Naive B cell (primary cell): Measurements from ENCODE around the gene TAX1BP1. TPM values are rescaled to one million over a fixed set of nuclear protein-coding genes. Genes with fewer than 3 reads are reported as not detected.
A peak's percentile ranks its signal among the peaks of the same experiment; 100 is the strongest.

Experiments used
- ATAC-seq, 2 donors: fragments of 150-1000 bp; cut with Tn5 transposase; 2 replicates each; pipeline ENCODE4 v1.10.0; 2021; ENCODE audit warnings: low read depth in 2 of 2, mild to moderate bottlenecking in 2 of 2, moderate library complexity in 2 of 2
- DNase-seq: peaks from one replicate; pipeline ENCODE4 v3.0.0; 2022
- H3K27ac Mint-ChIP-seq, 6 donors: one replicate each; pipeline ENCODE4 v1.8.0; 2020 to 2022; ENCODE audit warnings: mild to moderate bottlenecking in 6 of 6, mixed read lengths in 6 of 6, moderate library complexity in 5 of 6, inconsistent platforms in 2 of 6
- H3K27me3 Mint-ChIP-seq, 3 donors: one replicate each; pipeline ENCODE4 v1.8.0; 2021 to 2022; ENCODE audit warnings: mixed read lengths in 3 of 3, mild to moderate bottlenecking in 1 of 3
- H3K36me3 Mint-ChIP-seq, 2 donors: one replicate each; pipeline ENCODE4 v1.8.0; 2020 to 2022; ENCODE audit warnings: mixed read lengths in 2 of 2, inconsistent platforms in 1 of 2, mild to moderate bottlenecking in 1 of 2
- H3K4me1 Mint-ChIP-seq, 3 donors: one replicate each; pipeline ENCODE4 v1.8.0; 2020 to 2022; ENCODE audit warnings: mixed read lengths in 3 of 3, inconsistent platforms in 1 of 3, mild to moderate bottlenecking in 1 of 3, moderate library complexity in 1 of 3
- H3K4me3 Mint-ChIP-seq, 8 donors: one replicate each; pipeline ENCODE4 v1.8.0; 2020 to 2022; ENCODE audit warnings: mild to moderate bottlenecking in 8 of 8, mixed read lengths in 8 of 8, moderate library complexity in 8 of 8, inconsistent platforms in 2 of 8
- H3K9me3 Mint-ChIP-seq, 7 donors: one replicate each; pipeline ENCODE4 v1.8.0; 2020 to 2022; ENCODE audit warnings: mixed read lengths in 7 of 7, mild to moderate bottlenecking in 5 of 7, inconsistent platforms in 2 of 7, moderate library complexity in 1 of 7
- polyA plus RNA-seq, 6 donors: library from polyadenylated mRNA; unstranded; fragments of 300-500 nt; fragmentation: Illumina TruSeq; gene quantifications; one replicate each; pipeline ENCODE4 v1.2.3, GENCODE V29; 2021; ENCODE audit warnings: low read depth in 6 of 6

TAX1BP1 gene
- polyA plus RNA-seq, 6 donors from 2014 or later: 89.4 to 111 (median 100) TPM

DNA sequence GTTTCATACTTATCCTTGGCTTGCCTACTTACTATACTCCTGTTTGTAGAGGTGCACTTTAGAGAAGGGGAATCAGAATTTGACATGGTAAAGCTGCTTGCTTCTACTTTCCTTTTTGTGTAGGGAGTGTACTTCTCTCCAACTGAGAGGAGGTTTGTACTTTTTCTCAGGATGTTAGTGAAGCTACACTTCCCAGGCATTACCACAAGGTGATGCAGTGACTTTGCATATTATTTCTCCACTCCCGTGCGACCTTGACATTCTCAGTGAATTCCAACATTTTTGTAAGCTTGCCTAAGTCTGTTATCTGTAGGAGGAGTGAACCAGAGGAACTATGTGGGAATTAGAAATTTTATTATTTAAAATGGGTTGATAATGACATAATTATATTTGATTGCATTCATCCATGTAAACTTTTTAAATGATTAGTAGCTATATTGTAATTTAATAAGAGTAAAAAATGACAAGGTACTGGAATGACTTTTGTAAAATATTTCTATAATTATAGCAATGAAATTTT is 5.2 kb downstream of the TAX1BP1 start:
- DNase-seq (no peak), ATAC-seq (no peak)
- Mint-ChIP-seq H3K4me1 (peaks cover 24 to 32% (median 30%) of the 10 kb centered on the region in 3 donors), H3K27ac (no peak overlapping the region), H3K27me3 (no peaks in the 10 kb centered on the region), H3K9me3 (no peaks in the 10 kb centered on the region), H3K36me3 (peaks cover 9 to 12% of the 10 kb centered on the region in 2 donors), H3K4me3 (peak overlapping the region in 1 of 8 donors; percentile 34)

DNA sequence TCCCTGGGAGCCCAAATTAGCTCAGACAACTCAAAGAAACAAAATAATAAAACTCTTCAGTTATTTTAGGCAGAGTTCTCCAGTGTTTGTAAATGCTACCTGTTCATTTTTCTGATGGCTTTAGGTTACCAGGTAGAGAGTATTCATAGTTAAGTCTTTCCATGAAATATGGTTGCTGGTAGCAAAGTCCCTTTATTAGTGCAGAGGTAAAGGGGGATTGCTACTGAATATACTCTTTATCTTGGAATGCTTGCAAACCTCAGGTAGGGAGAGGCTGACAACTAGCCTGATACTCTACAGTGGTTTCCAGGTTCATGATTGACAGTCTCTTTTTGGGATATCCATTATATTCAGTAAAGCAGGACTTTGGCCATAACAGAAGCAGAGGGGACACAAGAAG is 6.5 kb downstream of the TAX1BP1 start:
- H3K4me1 Mint-ChIP-seq: peaks cover 17 to 22% (median 20%) of the 10 kb centered on the region in 3 donors

DNA sequence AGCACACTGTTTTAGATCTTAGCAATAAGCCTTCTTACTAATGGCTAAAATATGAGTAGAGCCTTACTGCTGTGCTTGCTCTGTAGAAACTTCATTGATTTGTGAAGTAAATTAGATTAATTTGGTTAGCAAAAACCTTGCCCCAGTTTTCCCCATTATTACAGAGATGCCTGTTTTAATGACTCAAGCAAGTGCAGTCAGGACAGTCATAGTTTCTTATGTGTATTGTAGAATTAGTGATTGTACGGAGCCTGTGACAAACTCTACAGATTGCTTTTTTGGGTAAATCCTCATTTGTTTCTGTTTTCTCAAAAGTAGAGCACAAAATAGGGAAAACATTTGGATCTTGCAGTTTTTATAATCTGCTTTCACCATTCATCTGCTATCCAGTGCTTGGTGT is 7.0 kb downstream of the TAX1BP1 start:
- Mint-ChIP-seq H3K27me3 (no peaks in the 10 kb centered on the region), H3K9me3 (no peaks in the 10 kb centered on the region), H3K4me1 (peaks cover 14 to 22% (median 17%) of the 10 kb centered on the region in 3 donors), H3K4me3 (no peak overlapping the region), H3K36me3 (peaks cover 22 to 24% of the 10 kb centered on the region in 2 donors), H3K27ac (no peak overlapping the region)
- no peak for ATAC-seq
- no peak for DNase-seq

More for the DNA sequence above, 6.5 kb downstream of the TAX1BP1 start:
- Mint-ChIP-seq H3K4me3 (no peak overlapping the region), H3K27me3 (no peaks in the 10 kb centered on the region), H3K36me3 (peaks cover 19 to 21% of the 10 kb centered on the region in 2 donors), H3K9me3 (no peaks in the 10 kb centered on the region), H3K27ac (no peak overlapping the region)
- DNase-seq (no peak), ATAC-seq (no peak)

DNA sequence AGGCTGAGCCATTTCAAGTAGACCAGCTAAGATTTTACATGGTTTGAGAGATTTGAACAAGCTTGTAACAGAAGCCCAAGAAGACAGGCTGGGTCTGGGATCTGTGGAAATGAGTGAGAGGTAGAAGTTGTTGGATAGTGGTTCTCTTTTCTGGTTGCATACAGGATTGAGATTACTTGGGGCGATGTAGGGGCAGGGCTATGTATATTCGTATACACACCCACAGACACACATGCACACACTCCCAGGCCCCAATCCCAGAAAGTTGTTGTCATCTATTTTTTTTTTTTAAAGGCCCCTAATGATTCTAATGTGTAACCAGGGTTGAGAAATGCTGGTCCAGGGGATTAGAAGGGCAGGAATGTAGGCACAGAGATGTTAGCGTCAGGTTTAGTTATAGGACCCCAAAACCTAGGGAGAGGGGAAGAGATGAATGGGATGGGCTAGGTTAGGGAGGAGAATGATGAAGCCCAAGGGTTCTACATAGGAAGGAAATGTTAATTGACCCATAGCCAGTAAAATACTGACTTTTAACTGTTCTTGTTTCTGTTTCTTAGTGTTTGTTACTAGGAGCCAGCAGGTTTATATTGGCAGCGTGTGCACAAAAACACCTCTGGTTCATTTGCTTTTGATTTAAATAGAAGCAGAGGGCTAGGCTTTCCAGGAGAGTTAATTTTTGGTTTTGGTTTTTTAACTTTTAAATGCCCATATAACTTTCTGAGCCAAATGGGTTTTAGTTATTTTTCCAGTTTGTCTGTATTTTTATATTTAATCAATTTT is 7.8 kb downstream of the TAX1BP1 start:
- no peaks in the 10 kb centered on the region for H3K9me3 Mint-ChIP-seq
- no peak overlapping the region for H3K27ac Mint-ChIP-seq
- peaks cover 12 to 26% (median 14%) of the 10 kb centered on the region in 3 donors for H3K4me1 Mint-ChIP-seq
- no peak for DNase-seq
- peaks cover 25 to 29% of the 10 kb centered on the region in 2 donors for H3K36me3 Mint-ChIP-seq
- no peaks in the 10 kb centered on the region for H3K27me3 Mint-ChIP-seq
- H3K4me3 Mint-ChIP-seq: no peak overlapping the region
- ATAC-seq: no peak

DNA sequence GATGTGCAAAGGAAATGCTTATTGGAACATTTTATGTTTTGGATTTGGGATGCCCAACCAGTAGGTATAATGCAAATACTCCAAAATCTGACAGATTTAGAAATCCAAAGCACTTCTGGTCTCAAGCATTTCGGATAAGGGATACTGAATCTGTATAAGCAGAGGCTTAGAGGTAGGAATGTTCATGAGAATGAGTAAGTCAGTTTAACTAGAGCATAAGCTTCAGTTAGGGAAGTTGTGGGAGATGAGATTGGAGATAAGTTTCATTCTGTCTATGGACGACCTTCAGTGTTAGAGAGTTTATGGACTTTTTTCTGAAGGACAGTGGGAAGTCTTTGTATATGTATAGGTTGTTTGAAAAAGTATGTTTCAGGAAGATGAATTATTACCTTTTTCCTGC is 10.4 kb downstream of the TAX1BP1 start:
- ATAC-seq: no peak
- H3K4me1 Mint-ChIP-seq: peaks cover 2 to 22% (median 9%) of the 10 kb centered on the region in 3 donors
- H3K9me3 Mint-ChIP-seq: no peaks in the 10 kb centered on the region
- DNase-seq: no peak
- peaks cover 29 to 34% of the 10 kb centered on the region in 2 donors for H3K36me3 Mint-ChIP-seq
- no peaks in the 10 kb centered on the region for H3K27me3 Mint-ChIP-seq
- no peak overlapping the region for H3K4me3 Mint-ChIP-seq
- H3K27ac Mint-ChIP-seq: no peak overlapping the region

DNA sequence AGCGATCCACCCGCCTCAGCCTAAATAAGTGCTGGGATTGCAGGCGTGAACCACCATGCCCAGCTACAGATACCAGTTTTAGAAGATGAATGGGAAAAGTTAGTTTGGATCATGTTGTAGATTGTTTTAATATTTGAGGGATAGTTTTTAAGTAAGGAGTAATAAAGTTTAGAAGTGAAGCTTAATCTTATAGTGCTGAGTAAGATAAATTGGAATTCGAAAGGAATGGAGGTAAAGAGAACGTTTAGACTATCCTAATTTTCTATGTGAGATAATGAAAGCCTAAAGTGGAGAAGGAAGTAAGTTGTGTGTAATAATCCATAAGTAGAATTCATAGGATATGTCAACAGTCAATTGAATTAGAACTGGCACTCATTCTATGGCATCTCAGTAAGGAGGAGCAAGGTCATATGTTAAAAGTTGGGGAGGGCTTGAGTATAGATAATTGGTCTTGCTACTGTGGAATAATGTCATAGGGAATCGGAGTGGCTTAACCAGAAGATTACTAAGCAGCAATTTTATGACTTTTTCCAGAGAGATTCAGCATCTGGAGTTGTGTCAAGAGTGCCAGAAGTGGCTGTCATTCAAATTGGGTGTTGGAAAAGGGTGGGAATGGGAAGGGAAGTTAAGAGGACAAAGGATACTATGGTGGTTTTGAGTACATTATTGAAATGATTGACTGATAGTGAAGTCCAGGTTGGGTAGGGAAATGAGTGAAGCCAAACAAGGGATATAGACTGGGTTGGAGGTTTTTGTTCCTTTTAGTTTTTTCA is 12.1 kb downstream of the TAX1BP1 start:
- no peak for DNase-seq
- ATAC-seq: no peak
- H3K9me3 Mint-ChIP-seq: no peaks in the 10 kb centered on the region
- H3K27ac Mint-ChIP-seq: peak overlapping the region in 2 of 6 donors; percentile 14 to 84
- H3K4me3 Mint-ChIP-seq: no peak overlapping the region
- no peaks in the 10 kb centered on the region for H3K27me3 Mint-ChIP-seq
- peaks cover 39% of the 10 kb centered on the region in 2 donors for H3K36me3 Mint-ChIP-seq
- H3K4me1 Mint-ChIP-seq: peaks cover 2 to 22% (median 9%) of the 10 kb centered on the region in 3 donors

DNA sequence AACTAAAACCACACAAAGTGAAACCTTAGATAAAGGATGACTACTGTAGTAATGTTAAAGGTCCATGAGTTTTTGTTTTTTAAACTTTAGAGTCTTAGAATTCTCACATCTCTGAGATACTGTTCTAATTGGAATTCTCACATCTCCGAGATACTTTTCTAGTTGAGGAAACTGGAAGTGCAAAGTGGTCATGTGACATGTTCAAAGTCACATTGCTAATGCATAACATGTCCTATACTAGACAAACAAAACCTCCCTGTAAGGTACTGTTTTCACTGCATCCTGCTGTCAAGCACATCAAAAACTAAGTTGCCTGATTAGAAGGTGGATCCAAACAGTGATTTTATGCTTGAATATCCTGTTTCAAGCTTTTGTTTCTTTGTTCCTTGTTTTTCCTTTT is 13.9 kb downstream of the TAX1BP1 start:
- no peak for ATAC-seq
- H3K9me3 Mint-ChIP-seq: no peaks in the 10 kb centered on the region
- H3K27me3 Mint-ChIP-seq: no peaks in the 10 kb centered on the region
- no peak for DNase-seq
- H3K36me3 Mint-ChIP-seq: peaks cover 47 to 49% of the 10 kb centered on the region in 2 donors
- H3K27ac Mint-ChIP-seq: no peak overlapping the region
- H3K4me1 Mint-ChIP-seq: peaks cover 0 to 15% (median 2%) of the 10 kb centered on the region in 3 donors
- no peak overlapping the region for H3K4me3 Mint-ChIP-seq

DNA sequence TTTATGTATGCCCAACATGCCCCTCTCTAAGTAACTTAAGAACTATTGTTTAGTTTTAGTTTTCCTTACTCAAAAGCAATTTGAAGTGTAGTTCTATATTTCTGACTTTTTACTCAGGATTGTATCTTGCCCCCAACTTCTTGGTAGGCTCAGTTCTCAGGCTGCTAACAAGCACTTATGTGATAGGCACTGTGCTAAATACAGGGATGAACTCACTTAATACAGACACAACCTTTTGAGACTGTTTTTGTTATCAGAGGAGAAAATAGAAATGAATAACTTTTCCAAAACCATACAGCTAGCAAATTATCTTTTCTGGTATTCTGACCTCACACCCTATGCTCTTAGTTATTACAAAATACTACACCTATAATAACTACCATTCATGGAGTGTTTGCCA is 16.3 kb downstream of the TAX1BP1 start:
- no peak for DNase-seq
- no peak for ATAC-seq
- H3K36me3 Mint-ChIP-seq: peaks cover 33 to 34% of the 10 kb centered on the region in 2 donors
- peaks cover 0 to 14% (median 2%) of the 10 kb centered on the region in 3 donors for H3K4me1 Mint-ChIP-seq
- H3K27ac Mint-ChIP-seq: no peak overlapping the region
- no peak overlapping the region for H3K4me3 Mint-ChIP-seq
- H3K9me3 Mint-ChIP-seq: peaks cover 0 to 2% (median under 1%) of the 10 kb centered on the region in 7 donors
- no peaks in the 10 kb centered on the region for H3K27me3 Mint-ChIP-seq

DNA sequence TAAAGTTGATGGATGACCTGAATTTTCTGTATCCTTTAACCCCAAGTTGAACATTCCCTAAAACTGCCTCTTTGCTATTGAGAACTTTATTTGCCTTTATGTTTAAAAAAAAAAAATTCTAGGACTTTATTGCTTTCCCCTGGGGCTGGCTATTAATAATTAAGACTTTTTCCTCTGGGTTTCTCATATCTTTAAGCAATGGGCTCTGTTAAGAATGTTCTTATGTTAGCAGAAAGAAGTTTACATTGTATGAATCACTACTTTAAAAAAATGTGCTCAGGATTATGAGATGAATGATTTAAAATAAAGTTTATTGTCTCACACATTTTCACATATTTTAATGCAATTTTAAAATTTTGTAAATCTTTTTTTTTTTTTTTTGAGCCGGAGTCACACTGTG is 19.5 kb downstream of the TAX1BP1 start:
- Mint-ChIP-seq H3K9me3 (peaks cover 0 to 5% (median 3%) of the 10 kb centered on the region in 7 donors), H3K4me3 (no peak overlapping the region), H3K4me1 (peaks cover 0 to 11% (median 8%) of the 10 kb centered on the region in 3 donors), H3K27me3 (no peaks in the 10 kb centered on the region), H3K27ac (no peak overlapping the region), H3K36me3 (peaks cover 28 to 39% of the 10 kb centered on the region in 2 donors)
- DNase-seq (no peak), ATAC-seq (no peak)

DNA sequence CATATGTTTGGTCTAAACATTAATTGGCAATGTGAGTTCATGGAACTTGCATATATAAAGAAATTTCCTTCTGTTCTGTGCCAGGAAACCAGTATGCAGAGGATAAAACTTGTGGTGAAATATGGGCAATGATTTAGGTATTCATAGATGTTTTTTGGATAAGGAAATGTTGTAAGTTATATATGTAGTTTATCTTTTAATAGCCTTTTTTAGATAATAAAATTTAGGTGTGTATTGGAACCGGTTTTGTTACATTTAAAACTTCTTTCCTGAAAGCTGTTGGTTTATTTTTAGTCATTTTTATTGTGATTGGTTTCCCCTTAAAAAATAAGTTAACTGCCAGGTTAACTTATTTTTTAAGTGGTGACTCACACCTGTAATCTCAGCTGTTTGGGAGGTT is 22.1 kb downstream of the TAX1BP1 start:
- Mint-ChIP-seq H3K4me3 (no peak overlapping the region), H3K36me3 (peaks cover 26% of the 10 kb centered on the region in 2 donors), H3K27me3 (no peaks in the 10 kb centered on the region), H3K9me3 (peaks cover 0 to 5% (median 3%) of the 10 kb centered on the region in 7 donors), H3K4me1 (peaks cover 0 to 12% (median 12%) of the 10 kb centered on the region in 3 donors), H3K27ac (no peak overlapping the region)
- ATAC-seq (no peak), DNase-seq (no peak)

DNA sequence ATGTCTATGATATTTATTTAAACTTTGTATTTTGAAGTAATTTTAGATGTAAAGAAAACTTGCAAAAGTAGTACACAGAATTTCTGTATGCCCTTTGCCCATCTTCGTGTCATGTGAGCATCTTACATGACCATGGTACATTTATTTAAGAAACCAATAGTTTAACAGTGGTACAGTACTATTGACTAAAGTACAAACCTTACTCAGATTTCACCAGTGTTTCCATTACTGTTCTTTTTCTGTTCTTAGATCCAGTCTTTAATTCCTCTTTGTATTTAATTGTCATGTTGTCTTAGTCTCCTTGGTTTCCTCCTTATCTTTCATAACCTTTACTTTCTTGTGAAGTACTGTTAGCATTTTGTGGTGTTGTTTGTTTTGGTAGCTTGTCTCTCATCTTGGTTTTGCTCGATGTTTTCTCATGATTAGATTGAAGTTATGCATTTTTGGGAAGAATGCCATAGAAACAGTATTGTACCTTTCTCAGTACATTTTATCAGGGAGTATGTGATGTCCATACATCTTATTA is 24.1 kb downstream of the TAX1BP1 start:
- Mint-ChIP-seq H3K4me3 (no peak overlapping the region), H3K27ac (peak overlapping the region in 1 of 6 donors; percentile 1), H3K9me3 (peaks cover 0 to 5% (median 3%) of the 10 kb centered on the region in 7 donors), H3K36me3 (peaks cover 13 to 17% of the 10 kb centered on the region in 2 donors), H3K4me1 (peaks cover 0 to 12% (median 12%) of the 10 kb centered on the region in 3 donors), H3K27me3 (no peaks in the 10 kb centered on the region)
- no peak for ATAC-seq
- DNase-seq: no peak

DNA sequence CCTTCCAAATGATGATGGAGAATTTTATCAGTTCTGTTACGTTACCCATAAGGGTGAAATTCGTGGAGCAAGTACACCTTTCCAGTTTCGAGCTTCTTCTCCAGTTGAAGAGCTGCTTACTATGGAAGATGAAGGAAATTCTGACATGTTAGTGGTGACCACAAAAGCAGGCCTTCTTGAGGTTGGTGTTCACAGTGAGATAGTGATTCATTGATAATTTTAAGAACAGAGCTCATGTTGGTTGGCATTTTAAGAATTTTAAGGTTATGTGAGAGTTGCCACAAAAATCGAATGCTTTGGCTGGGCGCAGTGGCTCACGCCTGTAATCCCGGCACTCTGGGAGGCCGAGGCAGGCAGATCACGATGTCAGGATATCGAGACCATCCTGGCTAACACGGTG is 25.9 kb downstream of the TAX1BP1 start:
- Mint-ChIP-seq H3K27ac (peak overlapping the region in 1 of 6 donors; percentile 56), H3K27me3 (no peaks in the 10 kb centered on the region), H3K4me3 (no peak overlapping the region), H3K9me3 (peaks cover 0 to 5% (median 3%) of the 10 kb centered on the region in 7 donors), H3K36me3 (peaks cover 13 to 17% of the 10 kb centered on the region in 2 donors), H3K4me1 (peaks cover 0 to 12% (median 12%) of the 10 kb centered on the region in 3 donors)
- DNase-seq (no peak), ATAC-seq (no peak)

DNA sequence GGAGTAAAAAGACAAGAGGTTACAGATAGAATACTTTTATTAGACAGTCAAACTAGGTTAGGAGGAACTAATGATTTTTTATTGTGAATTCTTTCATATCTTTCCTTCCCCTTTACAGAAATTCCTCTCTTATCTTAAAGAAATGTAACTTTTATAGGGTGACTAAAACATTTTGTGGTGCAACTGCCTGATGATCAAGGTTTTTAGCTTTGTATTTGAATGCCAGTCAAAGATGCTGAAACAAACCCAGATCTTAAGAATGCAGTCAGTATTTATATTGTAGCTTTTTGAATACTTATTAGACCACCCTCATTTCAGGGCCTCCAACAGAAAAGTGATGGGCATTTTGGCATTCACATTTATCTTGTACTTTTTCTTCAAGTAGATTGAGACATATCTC is 27.4 kb downstream of the TAX1BP1 start:
- Mint-ChIP-seq H3K4me3 (no peak overlapping the region), H3K36me3 (peaks cover 8 to 14% of the 10 kb centered on the region in 2 donors), H3K4me1 (peaks cover 0 to 12% (median 7%) of the 10 kb centered on the region in 3 donors), H3K9me3 (no peaks in the 10 kb centered on the region), H3K27me3 (no peaks in the 10 kb centered on the region), H3K27ac (no peak overlapping the region)
- ATAC-seq (no peak), DNase-seq (no peak)
